ENCODE data around the gene KAT6B.

GRCh38 chr10:74814797-74815196 lies 11.6 kb upstream of the KAT6B start:
- TF ChIP-seq POLR2AphosphoS5 (IDR thresholded peaks at IDR 0.05) (no peak), REST (IDR thresholded peaks at IDR 0.05; ENCODE audit: borderline replicate concordance) (no peak)
